ENCODE measurements around the gene SLC6A4.

SLC6A4 gene

DNA sequence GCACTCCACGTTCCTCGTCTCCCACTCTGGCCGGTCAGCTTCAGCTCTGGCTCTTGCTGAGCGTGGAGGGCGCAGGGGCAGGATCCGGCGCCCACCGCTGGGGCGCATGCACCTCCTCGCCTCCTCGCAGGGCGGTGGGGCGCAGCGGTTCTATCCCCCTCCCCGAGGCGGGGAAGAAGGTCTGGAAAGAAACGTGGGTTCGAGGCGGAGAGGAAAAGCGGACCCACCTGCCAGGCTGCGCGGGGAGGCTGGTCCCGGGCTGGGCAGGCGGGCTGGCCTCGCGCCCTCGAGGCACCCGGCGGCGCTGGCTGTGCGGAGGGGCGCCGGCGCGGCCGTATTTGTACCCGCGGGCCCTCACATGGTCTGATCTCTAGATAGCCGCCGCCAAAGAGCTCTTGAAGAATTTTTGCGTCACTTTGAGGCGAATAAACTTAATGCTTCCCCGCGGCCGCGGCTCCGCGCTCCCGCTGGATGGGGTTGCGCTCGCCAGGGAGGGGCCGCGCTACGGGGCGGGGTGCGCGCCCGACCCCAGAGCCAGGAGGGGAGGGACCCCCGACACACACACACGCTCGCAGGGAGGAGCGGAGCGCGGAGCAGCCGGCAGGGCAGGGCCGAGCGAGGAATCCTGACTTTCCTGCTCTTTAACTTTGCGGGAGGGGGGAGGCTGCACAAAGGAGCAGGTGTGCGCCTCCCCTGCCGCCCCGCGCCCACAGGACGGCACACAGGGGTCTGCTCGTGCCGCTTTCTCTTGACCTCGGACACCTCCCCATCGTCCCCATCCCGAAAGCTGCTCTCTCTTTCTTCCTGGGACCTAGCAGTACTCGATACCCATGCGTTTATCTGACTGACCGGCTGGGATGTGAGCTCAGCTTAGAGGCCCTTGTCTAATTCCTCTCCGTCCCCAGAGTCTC, at the start of gene SLC6A4:
Gene SLC6A4 (minus strand): TSS at position 312 of the 911 bp plus-strand sequence. CDS start 13,739 bp downstream, outside the sequence.
- no peak for DNase-seq

DNA sequence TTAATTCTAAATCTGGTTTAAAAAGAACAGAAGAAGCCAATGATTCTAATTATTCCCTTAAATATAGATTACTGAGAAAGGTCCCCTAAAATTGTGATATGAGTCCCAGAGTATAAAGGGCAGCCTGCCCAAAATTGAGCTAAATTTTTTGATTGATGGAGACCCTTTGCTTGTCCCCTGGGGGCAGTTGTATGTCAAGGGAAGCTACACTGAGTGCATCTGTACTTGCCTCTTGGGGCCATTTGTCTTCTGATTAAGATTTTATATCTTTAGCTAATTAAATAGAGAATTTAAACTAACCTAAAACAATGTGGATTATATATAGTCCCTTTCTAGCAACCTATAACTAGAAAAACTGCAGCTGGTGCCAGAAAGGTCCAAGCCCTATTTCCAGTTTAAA, 43.7 kb upstream of the SLC6A4 start:
- DNase-seq: no peak

GRCh38 chr17:30278032-30278431, 42.5 kb upstream of the SLC6A4 start:
- DNase-seq: no peak

DNA sequence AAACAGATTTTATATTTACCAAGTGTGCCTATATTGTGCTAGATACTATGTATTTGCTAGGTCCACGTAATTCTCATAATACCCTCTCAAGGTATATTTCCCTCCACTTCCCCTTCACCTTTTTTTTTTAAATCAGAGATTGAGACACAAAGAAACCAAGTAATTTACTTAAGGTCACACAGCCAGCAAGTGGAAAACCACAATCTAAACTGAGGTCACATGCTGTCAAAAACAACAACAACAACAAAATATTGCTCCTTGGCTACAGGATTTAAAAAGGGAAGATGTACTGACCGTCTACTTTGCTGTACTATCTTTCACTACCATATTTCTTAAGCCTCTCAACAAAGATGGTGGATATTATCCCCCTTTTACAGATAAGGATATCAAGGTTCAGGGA, 40.4 kb upstream of the SLC6A4 start:
- no peak for DNase-seq

DNA sequence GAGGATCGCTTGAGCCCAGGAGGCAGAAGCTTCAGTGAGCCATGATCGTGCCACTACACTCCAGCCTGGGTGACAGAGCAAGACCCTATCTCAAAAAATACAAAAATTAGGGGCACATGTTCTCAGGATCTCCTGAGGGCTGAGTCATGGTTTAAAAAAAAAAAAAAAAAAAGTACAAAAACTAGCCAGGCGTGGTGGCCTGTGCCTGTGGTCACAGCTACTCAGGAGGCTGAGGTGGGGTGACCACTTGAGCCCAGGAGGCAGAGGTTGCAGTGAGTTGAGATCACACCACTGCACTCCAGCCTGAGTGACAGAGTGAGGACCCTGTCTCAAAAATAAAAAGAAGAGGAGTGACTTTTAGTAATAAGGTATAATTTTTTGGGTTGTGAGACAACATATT, 39.4 kb upstream of the SLC6A4 start:
- no peak for DNase-seq

GRCh38 chr17:30273373-30273772, 37.9 kb upstream of the SLC6A4 start:
- no peak for DNase-seq

- no peak for DNase-seq
Measured at GRCh38 chr17:30271102-30271501, 35.6 kb upstream of the SLC6A4 start.

GRCh38 chr17:30267625-30268024, 32.1 kb upstream of the SLC6A4 start:
- DNase-seq: no peak

- DNase-seq: no peak
Measured at GRCh38 chr17:30263552-30264333, 28.2 kb upstream of the SLC6A4 start.

GRCh38 chr17:30256756-30257506, 21.4 kb upstream of the SLC6A4 start:
- no peak for DNase-seq

DNA sequence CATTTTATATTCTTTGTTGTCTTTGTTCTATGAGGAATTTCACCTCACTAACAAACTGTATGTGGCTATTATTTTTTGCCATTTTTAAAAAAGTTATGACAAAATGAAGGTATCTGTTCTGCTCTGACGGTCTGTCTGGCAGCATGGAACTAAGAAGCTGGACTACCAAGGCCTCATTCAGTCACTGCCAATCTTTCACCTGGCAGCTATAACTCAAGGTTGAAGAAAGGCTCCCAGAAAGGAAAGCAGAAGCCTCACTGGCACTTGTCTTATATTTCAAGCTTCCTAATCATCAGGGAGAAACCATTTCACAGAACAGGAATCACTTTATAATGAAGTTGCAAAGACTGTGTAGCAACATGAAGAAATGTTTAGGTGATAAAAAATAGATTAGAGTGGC, 18.7 kb upstream of the SLC6A4 start:
- DNase-seq: no peak

DNA sequence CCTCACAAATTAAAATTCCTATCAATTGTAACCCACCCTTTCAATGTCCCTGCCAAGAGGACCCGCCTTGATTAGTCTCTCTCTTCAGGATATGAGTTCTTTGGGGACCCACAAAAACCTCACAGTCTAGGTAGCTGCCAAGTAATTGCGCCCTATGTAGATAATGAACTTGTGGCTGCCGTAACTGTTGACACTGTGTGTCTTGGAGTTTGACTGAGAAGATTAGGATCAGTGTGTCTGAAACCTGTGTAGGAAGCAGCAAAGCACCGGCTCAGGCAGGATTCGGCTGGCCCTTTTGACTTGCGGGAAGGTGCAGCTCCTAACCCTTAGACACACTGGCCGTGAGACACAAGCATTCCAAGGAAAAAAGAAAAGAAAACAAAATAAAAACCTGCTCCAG, 17.8 kb upstream of the SLC6A4 start:
- no peak for DNase-seq

GRCh38 chr17:30251931-30252330, 16.4 kb upstream of the SLC6A4 start:
- no peak for DNase-seq

DNA sequence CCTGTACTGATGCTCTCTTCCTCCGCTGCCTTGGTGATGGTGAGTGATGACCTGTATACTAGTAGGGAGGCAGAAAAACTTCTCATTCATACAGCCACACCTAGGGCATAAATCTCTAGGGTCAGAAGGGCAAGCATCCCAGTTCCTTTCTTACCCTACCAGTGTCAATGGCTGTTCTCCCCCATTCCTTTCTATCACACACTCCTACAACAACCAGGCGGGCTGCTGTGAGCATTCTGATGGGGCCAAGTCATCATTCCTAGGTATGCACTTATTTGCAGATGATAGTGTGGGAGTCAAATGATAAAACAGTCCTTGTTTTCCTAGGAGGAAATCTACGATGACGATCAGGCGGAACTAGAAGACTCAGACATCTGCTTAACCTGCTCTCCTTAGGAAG, 14.0 kb upstream of the SLC6A4 start:
- no peak for DNase-seq

DNA sequence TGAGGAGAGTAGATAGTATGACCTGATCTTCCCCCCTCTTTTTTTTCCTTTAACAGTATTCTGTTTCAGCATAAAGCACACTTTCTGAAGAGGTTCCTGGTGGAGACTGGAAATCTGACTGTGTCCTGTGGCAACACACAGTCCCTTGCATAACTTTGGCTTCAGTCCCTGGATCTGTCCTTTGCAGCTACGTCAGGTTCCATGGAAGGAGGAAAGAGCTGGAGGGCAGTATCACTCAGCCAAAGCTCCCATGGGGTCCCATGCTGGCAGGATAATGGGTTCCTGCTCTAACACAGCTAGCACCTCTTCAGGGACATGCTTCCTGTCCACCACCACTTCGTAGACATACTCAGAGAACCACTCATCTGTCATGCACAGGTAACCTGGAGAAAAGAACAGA, 13.3 kb upstream of the SLC6A4 start:
- DNase-seq: no peak

DNA sequence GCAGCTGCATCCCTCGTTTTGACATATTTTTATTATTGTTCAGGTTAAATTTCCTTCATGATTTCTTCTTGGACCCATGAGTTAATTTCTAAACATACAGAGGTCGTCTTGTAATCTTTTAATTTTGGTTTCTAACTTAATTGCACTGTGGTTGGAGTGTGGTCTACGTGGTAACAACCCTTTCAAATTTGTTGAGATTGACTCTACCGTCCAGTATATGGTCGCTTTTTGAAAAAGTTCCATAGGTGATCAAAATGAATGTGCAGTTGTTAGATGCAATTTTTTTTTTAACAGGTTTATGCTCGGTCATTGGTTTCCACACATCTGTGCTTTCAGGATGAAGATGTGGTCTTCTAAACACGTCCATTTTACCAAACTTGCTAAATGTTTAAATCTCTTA, 11.0 kb upstream of the SLC6A4 start:
- no peak for DNase-seq

DNA sequence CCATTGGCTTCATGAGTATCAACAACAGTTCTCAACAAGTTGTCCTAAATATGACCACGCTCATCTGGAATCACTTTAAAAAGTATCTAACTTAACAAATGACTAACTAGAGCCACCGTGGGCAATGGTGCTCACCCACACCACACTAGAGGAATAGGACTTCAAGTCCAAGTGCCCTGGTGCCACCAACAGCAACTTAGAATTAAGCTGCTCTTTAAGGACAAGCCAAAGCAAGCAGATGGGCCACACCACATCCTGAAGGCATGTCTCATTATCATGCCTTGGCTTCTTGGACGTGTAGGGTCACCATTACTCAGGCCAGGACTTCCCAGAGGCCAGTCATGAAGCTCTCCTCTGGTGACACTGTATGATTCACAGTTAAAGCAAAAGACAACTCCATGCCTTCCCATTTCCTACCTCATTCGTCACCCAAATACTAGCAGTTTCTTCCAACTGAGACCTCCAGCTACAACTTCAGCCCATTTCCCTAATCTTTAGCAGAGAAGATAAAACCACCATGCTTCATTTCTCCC, 9.4 kb upstream of the SLC6A4 start:
- no peak for DNase-seq

- DNase-seq: no peak
Measured at GRCh38 chr17:30243568-30243967, 8.1 kb upstream of the SLC6A4 start.

- DNase-seq: no peak
Measured at GRCh38 chr17:30243002-30243401, 7.5 kb upstream of the SLC6A4 start.

- no peak for DNase-seq
Measured at GRCh38 chr17:30241051-30241450, 5.6 kb upstream of the SLC6A4 start.

DNA sequence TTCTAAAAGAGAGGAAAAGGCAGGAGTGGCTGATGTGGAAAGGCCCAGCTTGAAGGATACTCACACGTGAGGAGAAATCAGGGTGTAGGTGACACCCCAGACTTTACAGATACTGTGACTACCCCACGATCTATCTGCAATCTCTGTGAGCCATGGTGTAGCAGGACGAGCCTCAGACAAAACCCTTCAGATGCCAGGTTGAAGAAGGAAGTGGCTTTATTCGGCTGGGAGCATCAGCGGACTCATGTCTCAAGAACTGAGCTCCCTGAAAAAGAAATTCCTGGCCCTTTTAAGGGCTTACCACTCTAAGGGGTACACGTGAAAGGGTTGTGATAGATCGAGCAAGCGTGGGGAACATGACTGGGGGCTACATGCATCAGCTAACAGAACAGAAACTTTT, 4.7 kb upstream of the SLC6A4 start:
- no peak for DNase-seq

GRCh38 chr17:30239089-30239462, 3.6 kb upstream of the SLC6A4 start:
- no peak for DNase-seq
